HG03354 (cell line): ENCODE results near the gene PM20D2.
"Not testable (repeated sequence)": the region's sequence is repeated elsewhere in the genome, so short reads cannot be mapped to it uniquely, and the experiment has no call there.

Experiments
- ATAC-seq: cut with Tn5 transposase; IDR thresholded peaks from one replicate; pipeline ENCODE4 v1.9.1; 2021; ENCODE audit warnings: mild to moderate bottlenecking; ENCODE audit not compliant: unreplicated experiment, poor library complexity, severe bottlenecking

The PM20D2 gene

GRCh38 chr6:89145956-89146717, at the start of gene PM20D2:
TSS of gene PM20D2 (plus strand) at chr6:89146055. CDS start at chr6:89146145, 90 bp downstream.
- peak; percentile 69 for ATAC-seq

- ATAC-seq, result no peak
Measured at GRCh38 chr6:89098461-89098860, 47.4 kb upstream of the PM20D2 start.

GRCh38 chr6:89100114-89100513, 45.7 kb upstream of the PM20D2 start:
- no peak for ATAC-seq

GRCh38 chr6:89110284-89110683, 35.6 kb upstream of the PM20D2 start:
- ATAC-seq, result no peak

- no peak for ATAC-seq
Measured at GRCh38 chr6:89111933-89112332, 33.9 kb upstream of the PM20D2 start.

- no peak for ATAC-seq
Measured at GRCh38 chr6:89116702-89117101, 29.2 kb upstream of the PM20D2 start.

- ATAC-seq, result peak; percentile 76
Measured at GRCh38 chr6:89117211-89118108, 28.4 kb upstream of the PM20D2 start, which contains the start of gene SRSF12. TSS of gene SRSF12 (minus strand) at chr6:89118071. CDS start at chr6:89117887, 184 bp downstream.

GRCh38 chr6:89118931-89119330, 26.9 kb upstream of the PM20D2 start:
- no peak for ATAC-seq

GRCh38 chr6:89120371-89120770, 25.5 kb upstream of the PM20D2 start:
- ATAC-seq, result no peak

- no peak for ATAC-seq
Measured at GRCh38 chr6:89121934-89122333, 23.9 kb upstream of the PM20D2 start.

GRCh38 chr6:89122625-89123024, 23.2 kb upstream of the PM20D2 start:
- no peak for ATAC-seq

- not testable (repeated sequence) for ATAC-seq
Measured at GRCh38 chr6:89128256-89128671, 17.6 kb upstream of the PM20D2 start.

GRCh38 chr6:89131599-89131998, 14.3 kb upstream of the PM20D2 start:
- no peak for ATAC-seq

- ATAC-seq, result no peak
Measured at GRCh38 chr6:89132057-89132456, 13.8 kb upstream of the PM20D2 start.

GRCh38 chr6:89133981-89134380, 11.9 kb upstream of the PM20D2 start:
- ATAC-seq, result no peak

- no peak for ATAC-seq
Measured at GRCh38 chr6:89134723-89135122, 11.1 kb upstream of the PM20D2 start.

- ATAC-seq, result no peak
Measured at GRCh38 chr6:89138173-89138572, 7.7 kb upstream of the PM20D2 start.

- no peak for ATAC-seq
Measured at GRCh38 chr6:89139509-89140346, 6.1 kb upstream of the PM20D2 start.

GRCh38 chr6:89140347-89141156, 5.3 kb upstream of the PM20D2 start:
- no peak for ATAC-seq
